Spleen (tissue), 11 donors: ENCODE results near the gene TDRD7. TPM values are rescaled to one million over a fixed set of nuclear protein-coding genes. Genes with fewer than 3 reads are reported as not detected.
A peak's percentile ranks its signal among the peaks of the same experiment; 100 is the strongest.

Experiments used
- DNase-seq: peaks from one replicate; pipeline ENCODE4 v3.0.0-alpha.2; 2020
- H3K27ac ChIP-seq, 8 donors: fragments of 200-600 bp; sonication (generic) in 7 of 8; 1 replicate in 4 of 8; 2 replicates in 4 of 8; pipeline versions ENCODE4 v1.5.0 to v1.8.0; 2016 to 2021; ENCODE audit warnings: inconsistent platforms in 4 of 8, mild to moderate bottlenecking in 4 of 8, moderate library complexity in 1 of 8
- H3K27me3 ChIP-seq, 7 donors: fragments of 200-600 bp; sonication (generic) in 6 of 7; replicated peaks in 1 of 7; 1 replicate in 4 of 7; 2 replicates in 3 of 7; pipeline versions ENCODE4 v1.5.0 to v1.8.0; 2016 to 2021; ENCODE audit warnings: inconsistent platforms in 3 of 7, mild to moderate bottlenecking in 1 of 7
- H3K36me3 ChIP-seq, 6 donors: fragments of 200-600 bp; sonication (generic) in 5 of 6; 1 replicate in 4 of 6; 2 replicates in 2 of 6; pipeline versions ENCODE4 v1.5.0 to v1.8.0; 2016 to 2021; ENCODE audit warnings: inconsistent platforms in 2 of 6
- H3K4me1 ChIP-seq, 6 donors: fragments of 200-600 bp; sonication (generic) in 5 of 6; 1 replicate in 3 of 6; 2 replicates in 3 of 6; pipeline versions ENCODE4 v1.5.0 to v1.8.0; 2016 to 2021; ENCODE audit warnings: inconsistent platforms in 3 of 6
- H3K4me3 ChIP-seq, 8 donors: fragments of 200-600 bp; sonication (generic) in 7 of 8; 1 replicate in 4 of 8; 2 replicates in 4 of 8; pipeline versions ENCODE4 v1.5.0 to v1.8.0; 2016 to 2021; ENCODE audit warnings: inconsistent platforms in 4 of 8, mild to moderate bottlenecking in 4 of 8, moderate library complexity in 2 of 8
- H3K9me3 ChIP-seq, 8 donors: fragments of 200-600 bp; sonication (generic) in 7 of 8; 1 replicate in 4 of 8; 2 replicates in 4 of 8; pipeline versions ENCODE4 v1.5.0 to v1.8.0; 2016 to 2021; ENCODE audit warnings: inconsistent platforms in 4 of 8
- POLR2A ChIP-seq, 3 donors: fragments of 450-650 bp; IDR thresholded peaks; one replicate each; pipeline ENCODE4 v1.5.1; 2017; ENCODE audit warnings: antibody characterized with exemption in 3 of 3, mild to moderate bottlenecking in 1 of 3
- POLR2AphosphoS5 ChIP-seq, 3 donors: sonication (generic); formaldehyde crosslinking; IDR thresholded peaks; one replicate each; pipeline ENCODE4 v1.5.1; 2017; ENCODE audit warnings: antibody characterized with exemption in 3 of 3
- WGBS, 5 donors: extraction: QIAGEN DNeasy Blood & Tissue Kit in 3 of 5; methylation state at CpG; one replicate each; pipeline versions ENCODE4 v1.1.5 to v1.1.7; 2013 to 2018; 5-methylcytosine and 5-hydroxymethylcytosine counted together
- intact Hi-C: fragments of 100-400 bp; cut with DNase I; formaldehyde crosslinking; loops from one replicate; pipeline ENCODE4 v1.15.0; 2023; ENCODE audit warnings: low total_unique reads
- polyA plus RNA-seq, 3 donors: library from polyadenylated mRNA; stranded (reverse); fragments of 200-250 nt; gene quantifications; one replicate each; pipeline ENCODE4 v1.2.1, GENCODE V29; 2013
- total RNA-seq, 7 donors: library from RNA; depleted of rRNA in 3 of 7; stranded (reverse); fragments of >200 nt in 3 of 7; fragmentation: NEBNext Ultra II Directional in 4 of 7; extraction: Animal tissue kit (Norgen Biotek cat#: 25700) in 4 of 7; gene quantifications; one replicate each; pipeline versions ENCODE4 v1.1.0 to v1.2.1, GENCODE V29; 2016 to 2021
- TF ChIP-seq, protein P1 (sequence below), 11 experiments: fragments of 200-600 bp in 7 of 11; fragments of 450-650 bp in 4 of 11; sonication (generic) in 4 of 11; IDR thresholded peaks in 8 of 11; conservative IDR thresholded peaks in 3 of 11; 1 replicate in 7 of 11; 2 replicates in 4 of 11; pipeline versions ENCODE4 v1.4.0 to v1.8.0; 2016 to 2021; ENCODE audit warnings: antibody characterized with exemption in 11 of 11, inconsistent platforms in 4 of 11, mild to moderate bottlenecking in 1 of 11
- donor health status: healthy with polysubstance abuse.
- donor health status: DM: no; HTN: no; CAD: no; lungs with moderate emphysema.
- donor health status: DM: no; HTN: no; CAD: no.
- donor health status: Bipolar disorder and iron deficiency.
- donor health status: healthy.
- donor health status: DM: no; HTN: no; CAD: no.
- donor health status: DM: yes; HTN: yes; CAD: no.

Gene TDRD7
- total and polyA plus RNA-seq, 10 donors = 6.4 to 18.7 (median 15.3) TPM

DNA sequence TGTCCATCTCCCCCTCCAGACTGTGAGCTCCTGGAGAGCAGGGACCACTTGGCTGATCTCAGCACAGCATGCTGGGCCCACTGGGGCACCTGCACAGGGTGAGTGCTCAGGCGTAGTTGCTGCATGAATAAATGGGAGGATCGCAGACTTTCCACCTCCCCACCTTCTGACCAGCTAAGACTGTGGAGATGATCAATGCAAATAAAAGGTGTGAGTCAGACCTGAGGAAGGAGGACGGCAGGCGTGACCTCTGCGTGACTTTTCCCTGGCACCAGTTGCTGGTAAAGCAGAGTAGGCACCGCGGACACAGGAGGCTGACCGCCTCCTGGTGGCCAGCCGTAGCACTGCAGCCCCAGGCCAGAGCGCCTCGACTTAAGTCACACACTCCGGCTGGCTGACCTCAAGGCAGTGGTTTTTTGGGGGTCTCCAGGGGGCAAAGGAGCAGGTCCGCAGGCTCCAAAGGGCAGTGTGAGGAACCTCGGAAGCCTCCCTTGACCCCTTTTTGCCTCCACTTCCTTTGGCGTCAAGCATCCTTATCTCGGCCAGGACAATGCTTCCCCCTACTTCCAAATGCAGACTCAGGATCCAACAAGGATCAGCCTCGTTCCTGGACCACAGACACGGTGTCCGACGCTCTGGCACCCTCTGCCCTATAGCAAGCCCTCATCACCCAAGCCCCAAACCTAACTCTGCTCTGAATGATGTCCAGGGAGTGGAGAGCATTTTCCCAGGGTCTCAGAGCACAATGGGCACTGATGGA, 12.7 kb upstream of the TDRD7 start:
- Histone ChIP-seq H3K9me3 (peaks cover 2 to 15% (median 14%) of the 10 kb centered on the region in 8 donors), H3K4me3 (no peak overlapping the region), H3K36me3 (no peaks in the 10 kb centered on the region), H3K27ac (no peak overlapping the region), H3K4me1 (peaks cover 0 to 7% (median 6%) of the 10 kb centered on the region in 6 donors), H3K27me3 (no peaks in the 10 kb centered on the region)
- 20 to 29% (median 23%) methylated on average over 20 of the region's 20 CpGs for WGBS, 5 donors
- intact Hi-C loops = loop anchor here (5.0 kb wide), 1 partner anchor 542 kb away; no protein-coding TSS in a partner anchor
- TF ChIP-seq POLR2A (IDR thresholded peaks at IDR 0.05) (no peak), POLR2AphosphoS5 (IDR thresholded peaks at IDR 0.05) (peak in 1 of 3 donors; percentile 22)
- TF ChIP-seq, protein P1, sequence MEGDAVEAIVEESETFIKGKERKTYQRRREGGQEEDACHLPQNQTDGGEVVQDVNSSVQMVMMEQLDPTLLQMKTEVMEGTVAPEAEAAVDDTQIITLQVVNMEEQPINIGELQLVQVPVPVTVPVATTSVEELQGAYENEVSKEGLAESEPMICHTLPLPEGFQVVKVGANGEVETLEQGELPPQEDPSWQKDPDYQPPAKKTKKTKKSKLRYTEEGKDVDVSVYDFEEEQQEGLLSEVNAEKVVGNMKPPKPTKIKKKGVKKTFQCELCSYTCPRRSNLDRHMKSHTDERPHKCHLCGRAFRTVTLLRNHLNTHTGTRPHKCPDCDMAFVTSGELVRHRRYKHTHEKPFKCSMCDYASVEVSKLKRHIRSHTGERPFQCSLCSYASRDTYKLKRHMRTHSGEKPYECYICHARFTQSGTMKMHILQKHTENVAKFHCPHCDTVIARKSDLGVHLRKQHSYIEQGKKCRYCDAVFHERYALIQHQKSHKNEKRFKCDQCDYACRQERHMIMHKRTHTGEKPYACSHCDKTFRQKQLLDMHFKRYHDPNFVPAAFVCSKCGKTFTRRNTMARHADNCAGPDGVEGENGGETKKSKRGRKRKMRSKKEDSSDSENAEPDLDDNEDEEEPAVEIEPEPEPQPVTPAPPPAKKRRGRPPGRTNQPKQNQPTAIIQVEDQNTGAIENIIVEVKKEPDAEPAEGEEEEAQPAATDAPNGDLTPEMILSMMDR (IDR thresholded peaks at IDR 0.05 in 8 of 11, conservative IDR thresholded peaks at IDR 0.05 in 3 of 11) = peak; percentile 84 to 98 (median 95)
- peak; percentile 92 for DNase-seq

DNA sequence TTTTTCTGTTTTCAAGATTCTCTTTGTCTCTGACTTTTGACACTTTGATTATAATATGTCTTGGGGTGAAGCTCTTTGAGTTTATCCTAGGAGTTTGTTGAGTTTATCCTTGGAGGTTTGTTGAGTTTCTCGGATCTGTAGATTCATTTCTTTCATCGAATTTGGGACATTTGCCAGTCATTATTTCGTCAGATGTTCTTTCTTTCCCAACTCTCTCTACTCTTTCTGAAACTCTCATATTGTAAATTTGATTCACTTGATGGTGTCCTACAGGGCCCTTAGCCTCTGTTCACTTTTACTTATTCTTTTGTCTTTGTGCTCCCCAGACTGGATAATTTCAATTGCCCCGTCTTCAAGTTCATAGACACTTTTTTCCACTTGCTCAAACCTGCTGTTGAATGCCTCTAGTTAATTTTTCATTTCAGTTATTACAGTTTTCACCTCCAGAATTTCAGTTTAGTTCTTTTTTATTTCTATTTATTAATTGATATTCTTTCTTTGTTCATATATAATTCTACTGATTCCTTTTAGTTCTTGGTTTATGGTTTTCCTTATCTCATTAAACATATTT, 8.1 kb upstream of the TDRD7 start:
- TF ChIP-seq POLR2AphosphoS5 (IDR thresholded peaks at IDR 0.05) (no peak), POLR2A (IDR thresholded peaks at IDR 0.05) (no peak)
- TF ChIP-seq, protein P1 (IDR thresholded peaks at IDR 0.05 in 8 of 11, conservative IDR thresholded peaks at IDR 0.05 in 3 of 11) = no peak
- Histone ChIP-seq H3K36me3 (no peaks in the 10 kb centered on the region), H3K4me1 (peaks cover 0 to 6% (median 5%) of the 10 kb centered on the region in 6 donors), H3K27ac (no peak overlapping the region), H3K4me3 (no peak overlapping the region), H3K27me3 (peaks cover 0 to 13% (median 0%) of the 10 kb centered on the region in 7 donors), H3K9me3 (peaks cover 2 to 25% (median 20%) of the 10 kb centered on the region in 8 donors)
- WGBS, 5 donors = 87 to 96% (median 94%) methylated on average over 4 of the region's 4 CpGs
- intact Hi-C loops = no loop called here
- DNase-seq = no peak

DNA sequence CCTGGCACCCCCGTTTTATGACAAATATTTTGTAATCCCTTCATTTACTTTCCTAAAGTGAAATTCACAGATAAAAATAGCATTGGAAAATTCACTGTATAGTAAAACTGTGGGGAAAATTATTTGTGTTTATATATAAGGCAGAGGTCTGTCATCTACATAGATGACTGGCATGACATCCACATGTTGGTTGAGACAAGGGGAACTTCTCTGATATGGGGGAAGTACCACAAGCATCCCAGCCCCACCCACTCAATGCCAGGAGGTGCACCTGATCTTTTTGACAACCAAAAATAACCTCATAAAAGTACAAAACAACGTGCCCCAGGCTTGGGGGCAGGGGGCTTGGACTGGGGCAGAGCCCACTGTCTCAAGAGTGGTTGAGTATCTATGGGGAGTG, 6.3 kb upstream of the TDRD7 start:
- Histone ChIP-seq H3K9me3 (peaks cover 2 to 25% (median 20%) of the 10 kb centered on the region in 8 donors), H3K27me3 (peaks cover 0 to 13% (median 0%) of the 10 kb centered on the region in 7 donors), H3K36me3 (no peaks in the 10 kb centered on the region), H3K27ac (no peak overlapping the region), H3K4me1 (no peaks in the 10 kb centered on the region), H3K4me3 (no peak overlapping the region)
- TF ChIP-seq, protein P1 (IDR thresholded peaks at IDR 0.05 in 8 of 11, conservative IDR thresholded peaks at IDR 0.05 in 3 of 11) = no peak
- TF ChIP-seq POLR2AphosphoS5 (IDR thresholded peaks at IDR 0.05) = no peak
- no peak for TF ChIP-seq POLR2A (IDR thresholded peaks at IDR 0.05)
- WGBS, 5 donors = 33 to 48% (median 47%) methylated on average over 2 of the region's 2 CpGs
- DNase-seq = no peak
- intact Hi-C loops = no loop called here

DNA sequence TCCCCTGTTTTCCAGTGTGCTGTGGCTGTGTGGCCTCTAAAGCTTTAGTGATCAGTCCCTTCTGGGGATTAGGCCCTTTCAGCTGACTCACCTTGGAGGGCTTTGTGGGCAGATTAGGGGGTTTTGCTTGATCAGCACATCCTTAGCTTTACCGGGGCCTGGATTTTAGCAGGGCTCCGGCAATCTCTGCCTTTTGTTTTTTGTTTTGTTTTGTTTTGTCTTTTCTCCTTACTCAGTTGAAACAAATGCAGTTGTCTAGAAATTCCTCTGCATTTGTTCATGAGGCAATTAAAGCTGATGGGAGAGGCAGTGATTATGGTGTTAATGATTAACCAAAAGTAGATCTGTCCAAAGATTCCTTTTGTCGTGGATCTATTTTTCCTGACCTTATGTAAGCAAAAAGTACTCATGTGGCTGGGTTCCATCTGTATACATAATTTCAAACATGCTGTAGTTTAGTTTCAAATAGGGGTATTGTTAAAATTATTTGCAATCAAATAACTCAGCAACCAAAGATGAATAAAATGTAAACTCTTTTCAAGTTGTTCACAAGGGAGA, 5.2 kb upstream of the TDRD7 start:
- Histone ChIP-seq H3K4me3 (no peak overlapping the region), H3K27ac (no peak overlapping the region), H3K4me1 (peaks cover 0 to 7% (median 5%) of the 10 kb centered on the region in 6 donors), H3K36me3 (no peaks in the 10 kb centered on the region), H3K9me3 (peaks cover 2 to 25% (median 20%) of the 10 kb centered on the region in 8 donors), H3K27me3 (peaks cover 0 to 13% (median 0%) of the 10 kb centered on the region in 7 donors)
- 68 to 82% (median 80%) methylated on average over 3 of the region's 3 CpGs for WGBS, 5 donors
- no peak for DNase-seq
- intact Hi-C loops = no loop called here
- TF ChIP-seq POLR2AphosphoS5 (IDR thresholded peaks at IDR 0.05) (no peak), POLR2A (IDR thresholded peaks at IDR 0.05) (no peak)
- TF ChIP-seq, protein P1 (IDR thresholded peaks at IDR 0.05 in 8 of 11, conservative IDR thresholded peaks at IDR 0.05 in 3 of 11) = no peak
